HG03045 (cell line): ENCODE data around the gene OR2S2.

Experiments
- ATAC-seq: cut with Tn5 transposase; IDR thresholded peaks from one replicate; pipeline ENCODE4 v1.9.1; 2021; ENCODE audit warnings: mild to moderate bottlenecking, moderate library complexity; ENCODE audit not compliant: unreplicated experiment

OR2S2 gene

GRCh38 chr9:35909687-35910612 is 48.0 kb downstream of the OR2S2 start:
- ATAC-seq, result no peak

GRCh38 chr9:35909274-35909673 is 48.7 kb downstream of the OR2S2 start, which contains the start of gene SPAAR:
SPAAR (plus strand) TSS chr9:35909490; CDS start chr9:35910464, 974 bp downstream.
- no peak for ATAC-seq

- ATAC-seq, result no peak
Measured at GRCh38 chr9:35908504-35909125, 49.3 kb downstream of the OR2S2 start.

GRCh38 chr9:35907711-35908503 is 50.0 kb downstream of the OR2S2 start:
- ATAC-seq, result no peak
